Panc1 (cell line): ENCODE results near the gene CD72. TPM values are rescaled to one million over a fixed set of nuclear protein-coding genes. Genes with fewer than 3 reads are reported as not detected.

Experiments
- ATAC-seq: fragments of 200-7000 bp; cut with Tn5 transposase; 2 replicates; pipeline ENCODE4 v1.9.1; 2020; ENCODE audit warnings: mild to moderate bottlenecking, moderate library complexity
- BruUV-seq: library from RNA; stranded (reverse); fragments of 400-500 nt; replicated peaks from 2 replicates; lab custom pipeline; 2021; lab: Mats Ljungman, UMichigan
- CTCF ChIA-PET: fragments of 300-600 bp; sonication (Branson Sonifier 250); formaldehyde crosslinking; loops from one replicate; lab custom pipeline; 2022; ENCODE audit warnings: antibody characterized with exemption; lab: Charles Lee
- POLR2A ChIA-PET: fragments of 300-600 bp; sonication (Branson Sonifier 250); formaldehyde crosslinking; loops from one replicate; lab custom pipeline; 2022; ENCODE audit warnings: antibody characterized with exemption; lab: Charles Lee
- DNase-seq: peaks from one replicate; pipeline ENCODE4 v3.0.0-alpha.2; 2010; ENCODE audit warnings: low read depth, low spot score
- H3K27ac ChIP-seq: 2 replicates; pipeline ENCODE4 v1.5.1; 2011; ENCODE audit warnings: mild to moderate bottlenecking, low read length, inconsistent platforms
- H3K27me3 ChIP-seq: fragments of 200-500 bp; sonication (Bioruptor generic); 2 replicates; pipeline ENCODE4 v1.6.0; 2014; ENCODE audit warnings: low read length, inconsistent platforms; ENCODE audit not compliant: control insufficient read depth, insufficient read depth
- H3K36me3 ChIP-seq: fragments of 200-500 bp; sonication (Bioruptor generic); 2 replicates; pipeline ENCODE4 v1.5.1; 2014; ENCODE audit warnings: inconsistent platforms, mild to moderate bottlenecking, low read length, moderate library complexity; ENCODE audit not compliant: control insufficient read depth, insufficient read depth
- H3K4me1 ChIP-seq: 2 replicates; pipeline ENCODE4 v1.5.1; 2011; ENCODE audit warnings: inconsistent platforms, mild to moderate bottlenecking, low read length, moderate library complexity; ENCODE audit not compliant: control insufficient read depth, insufficient read depth
- H3K4me3 ChIP-seq, 2 experiments: 2 replicates each; pipeline ENCODE4 v1.5.1; 2011 to 2012; ENCODE audit warnings: low read depth in 2 of 2, low read length in 2 of 2, mild to moderate bottlenecking in 2 of 2, inconsistent platforms in 1 of 2, moderate library complexity in 1 of 2
- H3K9me3 ChIP-seq: fragments of 200-500 bp; sonication (Bioruptor generic); 2 replicates; pipeline ENCODE4 v1.5.1; 2014; ENCODE audit warnings: low read depth, mild to moderate bottlenecking, inconsistent platforms, low read length, moderate library complexity; ENCODE audit not compliant: control insufficient read depth, insufficient read depth
- POLR2AphosphoS5 ChIP-seq: IDR thresholded peaks from 2 replicates; pipeline ENCODE4 v1.6.1; 2012; ENCODE audit warnings: mild to moderate bottlenecking, low read depth, low read length, moderate library complexity
- SIN3A ChIP-seq: IDR thresholded peaks from 2 replicates; pipeline ENCODE4 v1.6.1; 2012; ENCODE audit warnings: low read depth, mild to moderate bottlenecking, low read length, moderate library complexity, borderline replicate concordance; ENCODE audit not compliant: insufficient read depth
- TCF7L2 ChIP-seq: IDR thresholded peaks from 2 replicates; pipeline ENCODE4 v1.6.1; 2011; ENCODE audit warnings: mild to moderate bottlenecking, low read depth, low read length, inconsistent platforms
- in situ Hi-C: cut with HindIII; loops from 2 replicates; pipeline ENCODE4 v1.10.0; 2016; ENCODE audit warnings: low sequenced_read_pairs, low pct_unique_long_range_greater_than_20kb
- intact Hi-C: fragments of 100-400 bp; cut with micrococcal nuclease; formaldehyde crosslinking; loops from one replicate; pipeline ENCODE4 v1.10.0; 2022; ENCODE audit not compliant: unreplicated experiment
- total RNA-seq: library from RNA; stranded (reverse); gene quantifications from one replicate; pipeline ENCODE4 v1.2.1, GENCODE V29; 2021; ENCODE audit not compliant: unreplicated experiment
- TF ChIP-seq, protein P1 (sequence below), 2 experiments: IDR thresholded peaks; 2 replicates each; pipeline ENCODE4 v1.6.1; 2011 to 2012; ENCODE audit warnings: low read depth in 2 of 2, control low read depth in 1 of 2, low read length in 1 of 2, mild to moderate bottlenecking in 1 of 2, moderate library complexity in 1 of 2; ENCODE audit not compliant: insufficient read depth in 1 of 2
- TF ChIP-seq, protein P2 (sequence below): fragments of 450-650 bp; IDR thresholded peaks from 2 replicates; pipeline ENCODE4 v1.5.1; 2017; ENCODE audit warnings: mild to moderate bottlenecking

Gene CD72
- total RNA-seq, 1 experiment from 2014 or later, result 0.72 TPM

GRCh38 chr9:35570709-35571504 lies 47.3 kb downstream of the CD72 start:
- Histone ChIP-seq H3K27me3 (no peaks in the 10 kb centered on the region), H3K4me1 (no peaks in the 10 kb centered on the region), H3K27ac (no peak overlapping the region), H3K9me3 (no peaks in the 10 kb centered on the region), H3K4me3 (no peak overlapping the region), H3K36me3 (no peaks in the 10 kb centered on the region)
- in situ Hi-C loops (no loop called here), intact Hi-C loops (no loop called here)
- ATAC-seq (no peak), DNase-seq (no peak)
- ChIA-PET POLR2A (no interaction called here), CTCF (no interaction called here)
- TF ChIP-seq TCF7L2, result no peak
- TF ChIP-seq, protein P1, sequence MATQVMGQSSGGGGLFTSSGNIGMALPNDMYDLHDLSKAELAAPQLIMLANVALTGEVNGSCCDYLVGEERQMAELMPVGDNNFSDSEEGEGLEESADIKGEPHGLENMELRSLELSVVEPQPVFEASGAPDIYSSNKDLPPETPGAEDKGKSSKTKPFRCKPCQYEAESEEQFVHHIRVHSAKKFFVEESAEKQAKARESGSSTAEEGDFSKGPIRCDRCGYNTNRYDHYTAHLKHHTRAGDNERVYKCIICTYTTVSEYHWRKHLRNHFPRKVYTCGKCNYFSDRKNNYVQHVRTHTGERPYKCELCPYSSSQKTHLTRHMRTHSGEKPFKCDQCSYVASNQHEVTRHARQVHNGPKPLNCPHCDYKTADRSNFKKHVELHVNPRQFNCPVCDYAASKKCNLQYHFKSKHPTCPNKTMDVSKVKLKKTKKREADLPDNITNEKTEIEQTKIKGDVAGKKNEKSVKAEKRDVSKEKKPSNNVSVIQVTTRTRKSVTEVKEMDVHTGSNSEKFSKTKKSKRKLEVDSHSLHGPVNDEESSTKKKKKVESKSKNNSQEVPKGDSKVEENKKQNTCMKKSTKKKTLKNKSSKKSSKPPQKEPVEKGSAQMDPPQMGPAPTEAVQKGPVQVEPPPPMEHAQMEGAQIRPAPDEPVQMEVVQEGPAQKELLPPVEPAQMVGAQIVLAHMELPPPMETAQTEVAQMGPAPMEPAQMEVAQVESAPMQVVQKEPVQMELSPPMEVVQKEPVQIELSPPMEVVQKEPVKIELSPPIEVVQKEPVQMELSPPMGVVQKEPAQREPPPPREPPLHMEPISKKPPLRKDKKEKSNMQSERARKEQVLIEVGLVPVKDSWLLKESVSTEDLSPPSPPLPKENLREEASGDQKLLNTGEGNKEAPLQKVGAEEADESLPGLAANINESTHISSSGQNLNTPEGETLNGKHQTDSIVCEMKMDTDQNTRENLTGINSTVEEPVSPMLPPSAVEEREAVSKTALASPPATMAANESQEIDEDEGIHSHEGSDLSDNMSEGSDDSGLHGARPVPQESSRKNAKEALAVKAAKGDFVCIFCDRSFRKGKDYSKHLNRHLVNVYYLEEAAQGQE (IDR thresholded peaks at IDR 0.05; ENCODE audit: insufficient read depth in 1 of 2, low read depth in 2 of 2, low read length in 1 of 2), result no peak
- TF ChIP-seq, protein P2, sequence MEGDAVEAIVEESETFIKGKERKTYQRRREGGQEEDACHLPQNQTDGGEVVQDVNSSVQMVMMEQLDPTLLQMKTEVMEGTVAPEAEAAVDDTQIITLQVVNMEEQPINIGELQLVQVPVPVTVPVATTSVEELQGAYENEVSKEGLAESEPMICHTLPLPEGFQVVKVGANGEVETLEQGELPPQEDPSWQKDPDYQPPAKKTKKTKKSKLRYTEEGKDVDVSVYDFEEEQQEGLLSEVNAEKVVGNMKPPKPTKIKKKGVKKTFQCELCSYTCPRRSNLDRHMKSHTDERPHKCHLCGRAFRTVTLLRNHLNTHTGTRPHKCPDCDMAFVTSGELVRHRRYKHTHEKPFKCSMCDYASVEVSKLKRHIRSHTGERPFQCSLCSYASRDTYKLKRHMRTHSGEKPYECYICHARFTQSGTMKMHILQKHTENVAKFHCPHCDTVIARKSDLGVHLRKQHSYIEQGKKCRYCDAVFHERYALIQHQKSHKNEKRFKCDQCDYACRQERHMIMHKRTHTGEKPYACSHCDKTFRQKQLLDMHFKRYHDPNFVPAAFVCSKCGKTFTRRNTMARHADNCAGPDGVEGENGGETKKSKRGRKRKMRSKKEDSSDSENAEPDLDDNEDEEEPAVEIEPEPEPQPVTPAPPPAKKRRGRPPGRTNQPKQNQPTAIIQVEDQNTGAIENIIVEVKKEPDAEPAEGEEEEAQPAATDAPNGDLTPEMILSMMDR, result no peak
- no peak for TF ChIP-seq POLR2AphosphoS5
- no peak for TF ChIP-seq SIN3A
- no TSS peak for BruUV-seq

GRCh38 chr9:35569206-35569605 lies 49.0 kb downstream of the CD72 start:
- no peaks in the 10 kb centered on the region for H3K9me3 ChIP-seq
- TF ChIP-seq TCF7L2 (no peak), POLR2AphosphoS5 (no peak), SIN3A (no peak)
- TF ChIP-seq, protein P2, result no peak
- TF ChIP-seq, protein P1 (IDR thresholded peaks at IDR 0.05; ENCODE audit: insufficient read depth in 1 of 2, low read depth in 2 of 2, low read length in 1 of 2), result no peak
- in situ Hi-C loops (no loop called here), intact Hi-C loops (loop anchor here (5.0 kb wide), 1 partner anchor 33 kb away; no protein-coding TSS in a partner anchor)
- BruUV-seq, result no TSS peak
- H3K27ac ChIP-seq, result no peak overlapping the region
- H3K4me1 ChIP-seq, result no peaks in the 10 kb centered on the region
- H3K27me3 ChIP-seq, result no peaks in the 10 kb centered on the region
- H3K4me3 ChIP-seq, result no peak overlapping the region
- ChIA-PET CTCF (interaction anchor here (0.5 to 0.8 kb wide), 2 partner anchors 9 to 77 kb away, joined by 4 to 7 read pairs; no protein-coding TSS in a partner anchor), POLR2A (interaction anchor here (0.5 kb wide), 1 partner anchor 117 kb away, joined by 3 read pairs; no protein-coding TSS in a partner anchor)
- no peak for ATAC-seq
- no peak for DNase-seq
- H3K36me3 ChIP-seq, result no peaks in the 10 kb centered on the region
